Measurements from ENCODE around the gene SHC2. TPM values are rescaled to one million over a fixed set of nuclear protein-coding genes. Genes with fewer than 3 reads are reported as not detected.

The SHC2 gene
- total and polyA plus RNA-seq, 11 donors: 6.7 to 35.8 (median 14.6) TPM

DNA sequence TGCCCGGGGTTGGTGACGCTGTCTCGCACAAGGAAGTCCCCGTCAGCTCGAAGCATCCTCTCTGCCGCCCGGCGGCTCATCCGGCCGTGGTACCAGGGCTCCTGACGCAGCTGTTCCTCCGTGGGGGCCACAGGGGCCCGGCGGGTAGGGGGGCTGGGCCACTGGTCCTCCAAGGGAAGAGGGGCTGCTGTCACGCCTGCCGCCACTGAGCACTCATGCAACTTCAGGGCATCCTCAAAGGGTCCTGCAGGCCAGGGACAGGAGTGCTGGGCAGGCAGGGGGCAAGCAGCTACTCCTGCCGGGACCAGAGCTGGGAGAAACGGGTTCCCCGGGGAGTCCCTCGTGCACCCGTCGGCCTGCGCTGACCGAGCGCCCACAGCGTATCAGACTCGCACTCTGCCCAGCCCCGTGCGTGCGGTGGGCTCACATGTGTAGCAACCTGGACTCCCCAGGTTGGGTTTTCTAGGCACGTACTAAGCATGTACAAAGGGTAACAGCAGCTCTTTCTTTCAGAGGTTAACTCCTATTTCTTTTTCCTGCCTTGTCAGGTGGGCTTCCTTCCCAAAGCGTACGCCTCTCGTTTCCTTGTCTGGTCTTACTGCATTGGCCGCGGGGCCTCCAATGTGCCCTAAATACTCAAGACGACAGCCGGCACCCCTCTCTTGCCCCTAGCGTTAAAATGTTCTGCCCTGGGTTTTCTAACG lies 38.5 kb downstream of the SHC2 start:
- TF ChIP-seq, protein P1, sequence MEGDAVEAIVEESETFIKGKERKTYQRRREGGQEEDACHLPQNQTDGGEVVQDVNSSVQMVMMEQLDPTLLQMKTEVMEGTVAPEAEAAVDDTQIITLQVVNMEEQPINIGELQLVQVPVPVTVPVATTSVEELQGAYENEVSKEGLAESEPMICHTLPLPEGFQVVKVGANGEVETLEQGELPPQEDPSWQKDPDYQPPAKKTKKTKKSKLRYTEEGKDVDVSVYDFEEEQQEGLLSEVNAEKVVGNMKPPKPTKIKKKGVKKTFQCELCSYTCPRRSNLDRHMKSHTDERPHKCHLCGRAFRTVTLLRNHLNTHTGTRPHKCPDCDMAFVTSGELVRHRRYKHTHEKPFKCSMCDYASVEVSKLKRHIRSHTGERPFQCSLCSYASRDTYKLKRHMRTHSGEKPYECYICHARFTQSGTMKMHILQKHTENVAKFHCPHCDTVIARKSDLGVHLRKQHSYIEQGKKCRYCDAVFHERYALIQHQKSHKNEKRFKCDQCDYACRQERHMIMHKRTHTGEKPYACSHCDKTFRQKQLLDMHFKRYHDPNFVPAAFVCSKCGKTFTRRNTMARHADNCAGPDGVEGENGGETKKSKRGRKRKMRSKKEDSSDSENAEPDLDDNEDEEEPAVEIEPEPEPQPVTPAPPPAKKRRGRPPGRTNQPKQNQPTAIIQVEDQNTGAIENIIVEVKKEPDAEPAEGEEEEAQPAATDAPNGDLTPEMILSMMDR (IDR thresholded peaks at IDR 0.05): no peak
- no peak for TF ChIP-seq POLR2A (IDR thresholded peaks at IDR 0.05)
- ATAC-seq (peak in 1 of 4 donors; percentile 9), DNase-seq (peak in 1 of 5 donors; percentile 20)
- H3K27me3 ChIP-seq: no peaks in the 10 kb centered on the region
- no peaks in the 10 kb centered on the region for H3K9me3 ChIP-seq
- H3K36me3 ChIP-seq: peaks cover 0 to 22% (median 0%) of the 10 kb centered on the region in 9 donors
- WGBS, 4 donors: 82 to 91% (median 87%) methylated on average over 25 to 40 of the region's 40 CpGs
- intact Hi-C loops (cut with DNase I): no loop called here
- no peak overlapping the region for H3K27ac ChIP-seq
- no peak overlapping the region for H3K4me3 ChIP-seq
- peaks cover 0 to 17% (median 2%) of the 10 kb centered on the region in 12 donors for H3K4me1 ChIP-seq

DNA sequence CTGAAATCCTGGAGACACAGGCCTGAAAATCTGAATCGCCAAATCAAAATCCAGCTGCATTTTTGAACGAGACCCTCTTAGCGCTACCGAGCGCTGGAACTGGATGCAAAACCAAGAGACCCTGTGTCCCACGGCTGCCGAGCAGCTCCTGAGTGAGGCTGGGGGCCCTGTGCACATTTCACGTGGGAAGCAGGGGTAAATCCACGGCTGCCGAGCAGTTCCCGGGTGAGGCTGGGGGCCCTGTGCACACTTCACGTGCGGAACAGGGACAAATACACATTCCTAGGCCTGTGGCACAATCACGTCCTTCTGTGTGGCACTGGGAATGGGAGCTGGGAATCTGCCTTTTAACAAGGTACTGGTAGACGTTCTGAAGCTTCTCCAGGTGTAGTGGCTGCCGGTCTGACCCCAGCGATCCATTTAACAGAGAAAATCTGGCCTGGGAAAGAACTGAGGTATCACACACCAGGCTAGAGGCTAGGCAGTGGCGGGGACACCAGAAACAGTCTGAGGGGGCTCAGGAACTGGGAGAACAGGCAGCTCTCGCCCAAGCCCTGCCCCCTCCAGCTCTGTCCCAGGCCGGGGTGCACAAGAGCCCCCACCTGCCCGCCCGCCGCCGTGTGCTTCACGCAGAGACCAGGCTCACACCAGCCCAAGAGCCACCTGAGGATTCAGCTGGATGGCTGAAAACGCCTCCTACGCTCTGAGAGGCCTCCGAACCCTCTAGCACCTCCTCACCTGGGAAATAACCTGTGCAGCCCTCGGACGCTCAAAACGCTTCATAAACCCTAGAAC lies 40.9 kb downstream of the SHC2 start:
- H3K27ac ChIP-seq: peak overlapping the region in 3 of 12 donors; percentile 39 to 55 (median 45)
- 82 to 90% (median 87%) methylated on average over 21 to 31 of the region's 31 CpGs for WGBS, 4 donors

DNA sequence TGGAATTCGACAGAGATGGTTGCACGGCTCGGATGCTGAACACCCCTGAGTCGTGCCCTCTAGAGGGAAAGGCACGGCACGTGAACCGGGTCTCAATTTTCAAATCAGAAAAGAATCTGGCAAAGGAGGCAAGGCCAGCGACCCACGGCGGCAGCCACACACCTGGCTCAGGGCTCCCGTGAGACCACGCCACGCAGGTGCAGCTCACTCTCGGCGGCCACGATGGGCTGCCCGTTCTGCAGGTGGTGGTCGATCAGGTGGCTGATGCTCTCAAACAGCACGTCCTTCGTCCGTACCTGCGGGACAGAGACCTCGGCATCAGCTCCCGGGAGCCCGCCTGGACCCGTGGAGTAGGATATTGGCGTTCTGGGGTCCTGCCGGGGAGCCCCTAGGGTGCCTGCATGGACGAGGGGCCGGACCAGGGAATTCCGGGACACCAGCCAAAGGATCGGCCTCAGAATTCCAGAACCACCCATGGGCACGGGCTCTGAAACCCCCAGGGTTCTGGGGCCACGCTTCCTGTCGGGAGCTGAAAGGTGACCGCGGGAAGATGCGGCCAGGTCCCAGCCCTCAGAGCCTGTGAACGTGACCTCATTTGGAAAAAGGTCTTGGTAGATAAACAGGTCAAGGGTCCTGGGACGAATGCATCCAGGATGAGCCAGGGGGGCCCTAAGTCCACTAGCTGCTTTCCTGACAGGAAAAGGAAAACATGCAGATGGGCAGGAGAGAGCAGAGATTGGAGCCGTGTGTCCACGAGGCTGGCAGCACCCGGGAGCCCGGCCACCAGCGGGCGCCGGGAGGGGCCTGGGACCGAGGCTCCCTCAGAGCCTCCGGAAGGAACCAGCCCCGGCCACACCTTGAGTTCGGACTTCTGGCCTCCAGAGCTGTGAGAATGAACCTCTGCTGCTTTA lies 41.8 kb downstream of the SHC2 start:
- Histone ChIP-seq H3K4me3 (no peak overlapping the region), H3K27ac (peak overlapping the region in 5 of 12 donors; percentile 20 to 55 (median 39)), H3K4me1 (peaks cover 0 to 17% (median 0%) of the 10 kb centered on the region in 12 donors), H3K27me3 (no peaks in the 10 kb centered on the region), H3K36me3 (peaks cover 0 to 14% (median 0%) of the 10 kb centered on the region in 9 donors), H3K9me3 (no peaks in the 10 kb centered on the region)
- ATAC-seq: peak in 3 of 4 donors; percentile 45 to 84 (median 55)
- TF ChIP-seq, protein P1 (IDR thresholded peaks at IDR 0.05): no peak
- TF ChIP-seq POLR2A (IDR thresholded peaks at IDR 0.05): no peak
- DNase-seq: peak in 2 of 5 donors; percentile 51 to 61
- WGBS, 4 donors: 75 to 82% (median 80%) methylated on average over 43 to 51 of the region's 51 CpGs
- intact Hi-C loops (cut with DNase I): no loop called here

More for the DNA sequence above, 40.9 kb downstream of the SHC2 start:
- DNase-seq (peak in 1 of 5 donors; percentile 51), ATAC-seq (no peak)
- H3K9me3 ChIP-seq: no peaks in the 10 kb centered on the region
- H3K4me1 ChIP-seq: peaks cover 0 to 17% (median 0%) of the 10 kb centered on the region in 12 donors
- TF ChIP-seq, protein P1 (IDR thresholded peaks at IDR 0.05): no peak
- TF ChIP-seq POLR2A (IDR thresholded peaks at IDR 0.05): no peak
- peak overlapping the region in 3 of 12 donors; percentile 6 to 16 (median 10) for H3K4me3 ChIP-seq
- H3K36me3 ChIP-seq: peaks cover 0 to 22% (median 0%) of the 10 kb centered on the region in 9 donors
- H3K27me3 ChIP-seq: no peaks in the 10 kb centered on the region
- intact Hi-C loops (cut with DNase I): no loop called here
